OCI-LY7 (cell line): Measurements from ENCODE around the gene SIGLEC1.

Experiments
- CTCF ChIP-seq: fragments of 200-600 bp; sonication (generic); conservative IDR thresholded peaks from 2 replicates; pipeline ENCODE4 v1.5.1; 2014; ENCODE audit warnings: mild to moderate bottlenecking, antibody characterized with exemption, low read length, moderate library complexity, mixed read lengths
- EZH2phosphoT487 ChIP-seq: fragments of 200-600 bp; sonication (generic); IDR thresholded peaks from 2 replicates; pipeline ENCODE4 v1.6.1; 2018; ENCODE audit warnings: low read depth, borderline replicate concordance, mild to moderate bottlenecking, mixed run types, antibody characterized with exemption, low read length, moderate library complexity, mixed read lengths

GRCh38 chr20:3687655-3688054 is 24.7 kb downstream of the SIGLEC1 start:
- TF ChIP-seq EZH2phosphoT487, result no peak
- TF ChIP-seq CTCF, result no peak
